Endothelial cell of umbilical vein (primary cell): ENCODE measurements around the gene LCN6. TPM values are rescaled to one million over a fixed set of nuclear protein-coding genes. Genes with fewer than 3 reads are reported as not detected.

Experiments
- BruUV-seq: library from RNA; stranded (reverse); fragments of 400-500 nt; replicated peaks from 2 replicates; lab custom pipeline; 2021; lab: Mats Ljungman, UMichigan
- CTCF ChIA-PET: fragments of 300-600, 350-600 bp; sonication (Branson Sonifier 250); formaldehyde crosslinking; loops from one replicate; lab custom pipeline; 2021; ENCODE audit warnings: antibody characterized with exemption, inconsistent platforms; lab: Charles Lee
- POLR2A ChIA-PET: fragments of 300-600, 350-600 bp; sonication (Branson Sonifier 250); formaldehyde crosslinking; loops from one replicate; lab custom pipeline; 2021; ENCODE audit warnings: antibody characterized with exemption, inconsistent platforms; lab: Charles Lee
- DNase-seq: peaks from one replicate; pipeline ENCODE4 v3.0.0-alpha.2; 2011; ENCODE audit warnings: low read depth, low spot score
- FAIRE-seq: peaks from 2 replicates; lab custom pipeline; 2011; peaks lifted over from hg19 to GRCh38; lab: Jason Lieb, UNC
- H2AFZ ChIP-seq: 2 replicates; pipeline ENCODE4 v1.6.0; 2012; ENCODE audit warnings: low read depth, low read length, control low read depth, inconsistent platforms
- H3K27ac ChIP-seq: 2 replicates; pipeline ENCODE4 v1.5.1; 2011; ENCODE audit warnings: low read depth, mild to moderate bottlenecking, control low read depth, low read length, moderate library complexity; ENCODE audit not compliant: insufficient read depth
- H3K27me3 ChIP-seq, 2 experiments: 2 replicates each; pipeline versions ENCODE4 v1.6.0 to v1.6.1; 2011; ENCODE audit warnings: low read length in 2 of 2, mixed read lengths in 1 of 2; ENCODE audit not compliant: control insufficient read depth in 2 of 2, insufficient read depth in 2 of 2
- H3K36me3 ChIP-seq, 2 experiments: 2 replicates in 1 of 2; 3 replicates in 1 of 2; pipeline ENCODE4 v1.5.1; 2011; ENCODE audit warnings: low read length in 2 of 2, mild to moderate bottlenecking in 1 of 2, moderate library complexity in 1 of 2; ENCODE audit not compliant: control insufficient read depth in 2 of 2, insufficient read depth in 2 of 2; ENCODE audit errors: extremely low read depth in 1 of 2
- H3K4me1 ChIP-seq: 3 replicates; pipeline ENCODE4 v1.5.1; 2011; ENCODE audit warnings: mild to moderate bottlenecking, low read length; ENCODE audit not compliant: control insufficient read depth, insufficient read depth; ENCODE audit errors: extremely low read depth
- H3K4me2 ChIP-seq: 2 replicates; pipeline ENCODE4 v1.6.1; 2011; ENCODE audit warnings: low read length, control low read depth, mixed read lengths; ENCODE audit not compliant: insufficient read depth
- H3K4me3 ChIP-seq, 3 experiments: fragments of 200-600 bp in 1 of 3; sonication (generic), shearing (Covaris generic) in 1 of 3; replicated peaks in 1 of 3; 2 replicates each; pipeline ENCODE4 v1.5.1; 2011 to 2016; ENCODE audit warnings: control low read depth in 3 of 3, low read length in 3 of 3, mild to moderate bottlenecking in 2 of 3, inconsistent platforms in 1 of 3, low read depth in 1 of 3, moderate library complexity in 1 of 3; ENCODE audit not compliant: insufficient read depth in 1 of 3
- H3K79me2 ChIP-seq: 2 replicates; pipeline ENCODE4 v1.6.0; 2012; ENCODE audit warnings: low read length, inconsistent platforms; ENCODE audit not compliant: control insufficient read depth, insufficient read depth
- H3K9ac ChIP-seq: replicated peaks from 2 replicates; pipeline ENCODE3; 2011; ENCODE audit warnings: low read length, control low read depth; ENCODE audit not compliant: insufficient read depth; ENCODE audit errors: extremely low read depth
- H3K9me1 ChIP-seq: replicated peaks from 3 replicates; pipeline ENCODE4 v1.6.0; 2011; ENCODE audit warnings: mild to moderate bottlenecking, low read length; ENCODE audit not compliant: control insufficient read depth, insufficient read depth; ENCODE audit errors: extremely low read depth
- H3K9me3 ChIP-seq: replicated peaks from 2 replicates; pipeline ENCODE4 v1.5.1; 2012; ENCODE audit warnings: low read length, inconsistent platforms; ENCODE audit not compliant: control insufficient read depth, insufficient read depth
- H4K20me1 ChIP-seq: replicated peaks from 2 replicates; pipeline ENCODE3; 2011; ENCODE audit warnings: mild to moderate bottlenecking, low read length; ENCODE audit not compliant: control insufficient read depth, insufficient read depth; ENCODE audit errors: extremely low read depth
- EZH2 ChIP-seq: IDR thresholded peaks from 2 replicates; pipeline ENCODE4 v1.6.1; 2012; ENCODE audit warnings: borderline replicate concordance, low read depth, mild to moderate bottlenecking, moderate library complexity, low read length, inconsistent platforms; ENCODE audit not compliant: severe bottlenecking
- GATA2 ChIP-seq: IDR thresholded peaks from 2 replicates; pipeline ENCODE4 v1.7.0; 2011; ENCODE audit warnings: low read depth, mild to moderate bottlenecking, moderate library complexity, mixed read lengths, low read length; ENCODE audit not compliant: insufficient read length, insufficient read depth
- POLR2A ChIP-seq: IDR thresholded peaks from 2 replicates; pipeline ENCODE4 v1.6.1; 2012; ENCODE audit warnings: low read depth, mild to moderate bottlenecking, control low read depth, low read length
- POLR2AphosphoS5 ChIP-seq: IDR thresholded peaks from 2 replicates; pipeline ENCODE4 v1.6.1; 2012; ENCODE audit warnings: low read depth, mild to moderate bottlenecking, control low read depth, low read length, moderate library complexity; ENCODE audit not compliant: insufficient read depth
- dilution Hi-C: fragments of 300-500 bp; cut with MboI; formaldehyde crosslinking; loops from one replicate; pipeline ENCODE4 v1.15.0; 2019; ENCODE audit warnings: low sequenced_read_pairs; ENCODE audit not compliant: extremely low pct_ligation_motif_present
- intact Hi-C: fragments of 100-400 bp; cut with micrococcal nuclease; formaldehyde crosslinking; loops from one replicate; pipeline ENCODE4 v1.10.0; 2022
- polyA plus RNA-seq, 4 experiments: library from polyadenylated mRNA; depleted of rRNA in 3 of 4; stranded (reverse) in 3 of 4; unstranded in 1 of 4; fragments of >200 nt; gene quantifications; 2 replicates each; pipeline versions ENCODE4 v1.2.1 to v1.2.3, GENCODE V29; 2011 to 2012; ENCODE audit warnings: missing spikeins in 1 of 4
- total RNA-seq: library from RNA; stranded (reverse); gene quantifications from 2 replicates; pipeline ENCODE4 v1.2.3, GENCODE V29; 2021

LCN6 gene
- total and polyA plus RNA-seq, 2 donors (not counting 3 experiments of a cell fraction or from before 2014, with no cell fraction given) = 0.17 TPM; not detected in 1

- H3K4me3 ChIP-seq = no peak overlapping the region
- H4K20me1 ChIP-seq = no peaks in the 10 kb centered on the region
- H3K27ac ChIP-seq = no peak overlapping the region
- H3K27me3 ChIP-seq = no peaks in the 10 kb centered on the region
- dilution Hi-C loops = no loop called here
- H2AFZ ChIP-seq = no peak overlapping the region
- TF ChIP-seq POLR2AphosphoS5 = no peak
- TF ChIP-seq POLR2A = no peak
- no peaks in the 10 kb centered on the region for H3K36me3 ChIP-seq
- H3K9me1 ChIP-seq = no peaks in the 10 kb centered on the region
- H3K79me2 ChIP-seq = no peaks in the 10 kb centered on the region
- ChIA-PET POLR2A (no interaction called here), CTCF (interaction anchor here (1.1 to 2.1 kb wide), 3 partner anchors 9 to 31 kb away, joined by 3 to 7 read pairs (median 5); partner anchors contain the start of genes LCN10 and TMEM141)
- H3K9ac ChIP-seq = no peak overlapping the region
- no peak overlapping the region for H3K4me2 ChIP-seq
- intact Hi-C loops = no loop called here
- DNase-seq = no peak
- H3K9me3 ChIP-seq = no peaks in the 10 kb centered on the region
- BruUV-seq = no TSS peak
- FAIRE-seq = no peak
- H3K4me1 ChIP-seq = no peaks in the 10 kb centered on the region
Observed at GRCh38 chr9:136759436-136760325, 11.4 kb upstream of the LCN6 start.

GRCh38 chr9:136759001-136759400 lies 10.7 kb upstream of the LCN6 start:
- no peaks in the 10 kb centered on the region for H3K36me3 ChIP-seq

More at GRCh38 chr9:136759001-136759400, 10.7 kb upstream of the LCN6 start:
- H3K27ac ChIP-seq = no peak overlapping the region
- dilution Hi-C loops = no loop called here
- intact Hi-C loops = no loop called here
- BruUV-seq = no TSS peak
- H3K27me3 ChIP-seq = no peaks in the 10 kb centered on the region
- TF ChIP-seq GATA2 (no peak), EZH2 (no peak)
- ChIA-PET CTCF (interaction anchor here (1.3 kb wide), 1 partner anchor 31 kb away, joined by 10 read pairs; no protein-coding TSS in a partner anchor), POLR2A (no interaction called here)
- no peak overlapping the region for H3K4me2 ChIP-seq
- no peaks in the 10 kb centered on the region for H3K9me1 ChIP-seq
- no peaks in the 10 kb centered on the region for H3K79me2 ChIP-seq
- no peaks in the 10 kb centered on the region for H3K4me1 ChIP-seq
- H4K20me1 ChIP-seq = no peaks in the 10 kb centered on the region
- FAIRE-seq (no peak), DNase-seq (no peak)
- H2AFZ ChIP-seq = no peak overlapping the region
- H3K9ac ChIP-seq = no peak overlapping the region
- H3K4me3 ChIP-seq = no peak overlapping the region
- no peaks in the 10 kb centered on the region for H3K9me3 ChIP-seq
